HepG2 (cell line): Measurements from ENCODE around the gene ST6GALNAC4. TPM values are rescaled to one million over a fixed set of nuclear protein-coding genes. Genes with fewer than 3 reads are reported as not detected.

Source experiments
- ARNT2 ChIP-seq: sonication (generic); formaldehyde crosslinking; IDR thresholded peaks from 2 replicates; pipeline ENCODE4 v1.8.0; 2022; ENCODE audit warnings: mild to moderate bottlenecking, low read depth, missing genetic modification reagents, moderate library complexity
- CREM ChIP-seq, 2 experiments: sonication (generic) in 1 of 2; formaldehyde crosslinking in 1 of 2; IDR thresholded peaks; 2 replicates each; pipeline versions ENCODE4 v1.4.0 to v1.6.1; 2016 to 2020; ENCODE audit warnings: antibody characterized with exemption in 1 of 2, mild to moderate bottlenecking in 1 of 2, missing genetic modification reagents in 1 of 2
- DNMT3B ChIP-seq: conservative IDR thresholded peaks from 2 replicates; pipeline ENCODE4 v1.6.1; 2016; ENCODE audit warnings: missing biosample characterization, control low read depth
- ERF ChIP-seq: IDR thresholded peaks from 2 replicates; pipeline ENCODE4 v1.6.1; 2018; ENCODE audit warnings: missing biosample characterization, missing genetic modification reagents
- HNF4G ChIP-seq, 2 experiments: sonication (generic) in 1 of 2; formaldehyde crosslinking in 1 of 2; IDR thresholded peaks; 2 replicates each; pipeline versions ENCODE4 v1.4.0 to v1.6.1; 2011 to 2020; ENCODE audit warnings: borderline replicate concordance in 2 of 2, low read depth in 2 of 2, mild to moderate bottlenecking in 2 of 2, low read length in 1 of 2, missing genetic modification reagents in 1 of 2, moderate library complexity in 1 of 2
- KDM1A ChIP-seq: IDR thresholded peaks from 2 replicates; pipeline ENCODE4 v1.6.1; 2016; ENCODE audit warnings: missing compliant biosample characterization
- MXD1 ChIP-seq: sonication (generic); formaldehyde crosslinking; IDR thresholded peaks from 2 replicates; pipeline ENCODE4 v1.4.0; 2020; ENCODE audit warnings: mild to moderate bottlenecking, missing genetic modification reagents
- SAFB2 ChIP-seq: sonication (generic); formaldehyde crosslinking; IDR thresholded peaks from 2 replicates; pipeline ENCODE4 v1.5.1; 2020; ENCODE audit warnings: missing genetic modification reagents, low read depth, mild to moderate bottlenecking, borderline replicate concordance
- SMYD3 ChIP-seq: sonication (generic); formaldehyde crosslinking; IDR thresholded peaks from 2 replicates; pipeline ENCODE4 v1.8.1; 2023; ENCODE audit warnings: mild to moderate bottlenecking, missing genetic modification reagents
- STAG1 ChIP-seq: sonication (generic); formaldehyde crosslinking; IDR thresholded peaks from 2 replicates; pipeline ENCODE4 v1.4.0; 2020; ENCODE audit warnings: missing genetic modification reagents
- TEAD3 ChIP-seq: optimal IDR thresholded peaks from 2 replicates; pipeline ENCODE3; 2016; ENCODE audit warnings: borderline replicate concordance
- ZFP82 ChIP-seq: sonication (generic); formaldehyde crosslinking; IDR thresholded peaks from 2 replicates; pipeline ENCODE4 v1.5.1; 2020; ENCODE audit warnings: mild to moderate bottlenecking, missing genetic modification reagents, borderline replicate concordance
- ZMYM4 ChIP-seq: sonication (generic); formaldehyde crosslinking; IDR thresholded peaks from 2 replicates; pipeline ENCODE4 v1.8.1; 2023; ENCODE audit warnings: mild to moderate bottlenecking, missing genetic modification reagents
- ZNF230 ChIP-seq: sonication (generic); formaldehyde crosslinking; IDR thresholded peaks from 2 replicates; pipeline ENCODE4 v1.4.0; 2020; ENCODE audit warnings: mild to moderate bottlenecking, missing genetic modification reagents
- ZNF549 ChIP-seq: sonication (generic); formaldehyde crosslinking; IDR thresholded peaks from 2 replicates; pipeline ENCODE4 v1.5.0; 2020; ENCODE audit warnings: missing genetic modification reagents
- ZNF556 ChIP-seq: sonication (generic); formaldehyde crosslinking; IDR thresholded peaks from 2 replicates; pipeline ENCODE4 v1.4.0; 2020; ENCODE audit warnings: mild to moderate bottlenecking, missing genetic modification reagents, borderline replicate concordance
- ZNF574 ChIP-seq: sonication (generic); formaldehyde crosslinking; IDR thresholded peaks from 2 replicates; pipeline ENCODE4 v1.4.0; 2020; ENCODE audit warnings: missing genetic modification reagents
- ZNF580 ChIP-seq: IDR thresholded peaks from 2 replicates; pipeline ENCODE4 v1.6.1; 2016; ENCODE audit warnings: low read depth, borderline replicate concordance
- ZNF724P ChIP-seq: sonication (generic); formaldehyde crosslinking; IDR thresholded peaks from 2 replicates; pipeline ENCODE4 v1.8.0; 2022; ENCODE audit warnings: missing genetic modification reagents, borderline replicate concordance
- ZNF747 ChIP-seq: sonication (generic); formaldehyde crosslinking; IDR thresholded peaks from 2 replicates; pipeline ENCODE4 v1.8.1; 2023; ENCODE audit warnings: missing genetic modification reagents, mild to moderate bottlenecking, borderline replicate concordance
- polyA plus RNA-seq, 8 experiments: library from polyadenylated mRNA; depleted of rRNA in 3 of 8; stranded (reverse) in 7 of 8; unstranded in 1 of 8; fragments of >200 nt; fragmentation: Illumina TruSeq in 4 of 8; extraction: Trizol in 4 of 8; gene quantifications; 2 replicates each; pipeline versions ENCODE4 v1.2.1 to v1.2.3, GENCODE V29; 2011 to 2016; ENCODE audit warnings: low read depth in 4 of 8, missing spikeins in 1 of 8, mixed read lengths in 1 of 8; ENCODE audit not compliant: insufficient read depth in 1 of 8
- total RNA-seq, 5 experiments: library from RNA; depleted of rRNA; stranded (reverse); fragments of >200 nt; fragmentation: Illumina TruSeq; extraction: Trizol; gene quantifications; 2 replicates each; pipeline ENCODE4 v1.2.3, GENCODE V29; 2016; ENCODE audit warnings: low read depth in 1 of 5
- TF ChIP-seq, protein P1 (sequence below): sonication (generic); formaldehyde crosslinking; IDR thresholded peaks from 2 replicates; pipeline ENCODE4 v1.5.0; 2020; ENCODE audit warnings: missing genetic modification reagents
- TF ChIP-seq, protein P2 (sequence below): sonication (generic); formaldehyde crosslinking; IDR thresholded peaks from 2 replicates; pipeline ENCODE4 v1.8.0; 2022; ENCODE audit warnings: missing genetic modification reagents, mild to moderate bottlenecking, moderate library complexity, borderline replicate concordance

The ST6GALNAC4 gene
- total and polyA plus RNA-seq, 2 of the 13 experiments (the other 11 are each of a cell fraction or from before 2014, with no cell fraction given): 18.8 to 27.7 TPM

DNA sequence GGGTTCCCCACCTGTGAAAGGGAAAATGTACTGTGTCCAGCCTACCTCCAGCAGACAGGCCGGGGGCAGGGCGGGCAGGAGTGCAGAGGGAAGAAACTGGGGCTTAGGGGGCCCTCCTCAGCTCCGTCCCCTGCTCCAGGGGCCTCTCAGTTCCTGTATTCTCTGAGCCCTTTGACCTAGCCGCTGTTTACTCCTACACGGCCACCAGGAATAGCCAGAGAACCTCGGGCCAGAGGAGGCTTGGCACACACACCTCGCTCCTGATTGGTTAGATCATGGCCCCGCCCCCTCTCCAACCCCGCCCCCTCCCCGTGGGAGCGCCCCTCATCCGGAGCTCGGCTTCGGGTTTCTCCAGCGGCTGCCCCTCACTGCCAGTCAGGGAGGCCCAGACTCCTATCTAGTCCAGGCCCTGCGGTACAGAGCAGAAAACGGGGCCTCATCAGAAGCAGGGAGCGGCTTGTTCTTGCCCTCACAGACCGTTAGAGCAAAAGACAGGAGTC lies 19.6 kb downstream of the ST6GALNAC4 start (continued):
- TF ChIP-seq SAFB2 (no peak), TEAD3 (CRISPR knock-in tag) (peak; percentile 6), KDM1A (no peak), ARNT2 (CRISPR knock-in tag) (0 out of 2 replicates have a peak, but pooled peaks have one; percentile 24), DNMT3B (CRISPR knock-in tag) (no peak), ZNF230 (CRISPR knock-in tag) (no peak), ZMYM4 (CRISPR knock-in tag) (peak; percentile 50; the same call in 1 of the 2 replicates), ZNF556 (no peak), ZFP82 (CRISPR knock-in tag) (no peak), STAG1 (CRISPR knock-in tag) (no peak), ERF (no peak), HNF4G (IDR thresholded peaks at IDR 0.05; ENCODE audit: borderline replicate concordance, low read depth, low read length) (peak; percentile 80), HNF4G (CRISPR knock-in tag; IDR thresholded peaks at IDR 0.05; ENCODE audit: borderline replicate concordance, low read depth) (no peak), ZNF724P (no peak), MXD1 (CRISPR knock-in tag) (no peak), CREM (IDR thresholded peaks at IDR 0.05) (0 out of 2 replicates have a peak, but pooled peaks have one; percentile 42), CREM (CRISPR knock-in tag; IDR thresholded peaks at IDR 0.05) (no peak), ZNF580 (CRISPR knock-in tag) (no peak), ZNF574 (CRISPR knock-in tag) (peak; percentile 61), SMYD3 (CRISPR knock-in tag) (no peak), ZNF747 (CRISPR knock-in tag) (no peak), ZNF549 (no peak)
- TF ChIP-seq, protein P1, sequence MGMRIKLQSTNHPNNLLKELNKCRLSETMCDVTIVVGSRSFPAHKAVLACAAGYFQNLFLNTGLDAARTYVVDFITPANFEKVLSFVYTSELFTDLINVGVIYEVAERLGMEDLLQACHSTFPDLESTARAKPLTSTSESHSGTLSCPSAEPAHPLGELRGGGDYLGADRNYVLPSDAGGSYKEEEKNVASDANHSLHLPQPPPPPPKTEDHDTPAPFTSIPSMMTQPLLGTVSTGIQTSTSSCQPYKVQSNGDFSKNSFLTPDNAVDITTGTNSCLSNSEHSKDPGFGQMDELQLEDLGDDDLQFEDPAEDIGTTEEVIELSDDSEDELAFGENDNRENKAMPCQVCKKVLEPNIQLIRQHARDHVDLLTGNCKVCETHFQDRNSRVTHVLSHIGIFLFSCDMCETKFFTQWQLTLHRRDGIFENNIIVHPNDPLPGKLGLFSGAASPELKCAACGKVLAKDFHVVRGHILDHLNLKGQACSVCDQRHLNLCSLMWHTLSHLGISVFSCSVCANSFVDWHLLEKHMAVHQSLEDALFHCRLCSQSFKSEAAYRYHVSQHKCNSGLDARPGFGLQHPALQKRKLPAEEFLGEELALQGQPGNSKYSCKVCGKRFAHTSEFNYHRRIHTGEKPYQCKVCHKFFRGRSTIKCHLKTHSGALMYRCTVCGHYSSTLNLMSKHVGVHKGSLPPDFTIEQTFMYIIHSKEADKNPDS: no peak
- TF ChIP-seq, protein P2, sequence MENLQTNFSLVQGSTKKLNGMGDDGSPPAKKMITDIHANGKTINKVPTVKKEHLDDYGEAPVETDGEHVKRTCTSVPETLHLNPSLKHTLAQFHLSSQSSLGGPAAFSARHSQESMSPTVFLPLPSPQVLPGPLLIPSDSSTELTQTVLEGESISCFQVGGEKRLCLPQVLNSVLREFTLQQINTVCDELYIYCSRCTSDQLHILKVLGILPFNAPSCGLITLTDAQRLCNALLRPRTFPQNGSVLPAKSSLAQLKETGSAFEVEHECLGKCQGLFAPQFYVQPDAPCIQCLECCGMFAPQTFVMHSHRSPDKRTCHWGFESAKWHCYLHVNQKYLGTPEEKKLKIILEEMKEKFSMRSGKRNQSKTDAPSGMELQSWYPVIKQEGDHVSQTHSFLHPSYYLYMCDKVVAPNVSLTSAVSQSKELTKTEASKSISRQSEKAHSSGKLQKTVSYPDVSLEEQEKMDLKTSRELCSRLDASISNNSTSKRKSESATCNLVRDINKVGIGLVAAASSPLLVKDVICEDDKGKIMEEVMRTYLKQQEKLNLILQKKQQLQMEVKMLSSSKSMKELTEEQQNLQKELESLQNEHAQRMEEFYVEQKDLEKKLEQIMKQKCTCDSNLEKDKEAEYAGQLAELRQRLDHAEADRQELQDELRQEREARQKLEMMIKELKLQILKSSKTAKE (CRISPR knock-in tag): no peak
